Stimulated activated CD4-positive, alpha-beta T cell treated with anti-CD3 and anti-CD28 coated beads, Interleukin-12 subunit alpha, Interleukin-12 subunit beta, amount 100 ng/mL, for 48 hours (primary cell): Measurements from ENCODE around the gene MRPL4.
A peak's percentile ranks its signal among the peaks of the same experiment; 100 is the strongest.

Source experiments
- DNase-seq, 3 donors: peaks; one replicate each; pipeline ENCODE4 v3.0.0-alpha.2; 2020; ENCODE audit warnings: low read depth in 2 of 3, low spot score in 1 of 3

The MRPL4 gene

DNA sequence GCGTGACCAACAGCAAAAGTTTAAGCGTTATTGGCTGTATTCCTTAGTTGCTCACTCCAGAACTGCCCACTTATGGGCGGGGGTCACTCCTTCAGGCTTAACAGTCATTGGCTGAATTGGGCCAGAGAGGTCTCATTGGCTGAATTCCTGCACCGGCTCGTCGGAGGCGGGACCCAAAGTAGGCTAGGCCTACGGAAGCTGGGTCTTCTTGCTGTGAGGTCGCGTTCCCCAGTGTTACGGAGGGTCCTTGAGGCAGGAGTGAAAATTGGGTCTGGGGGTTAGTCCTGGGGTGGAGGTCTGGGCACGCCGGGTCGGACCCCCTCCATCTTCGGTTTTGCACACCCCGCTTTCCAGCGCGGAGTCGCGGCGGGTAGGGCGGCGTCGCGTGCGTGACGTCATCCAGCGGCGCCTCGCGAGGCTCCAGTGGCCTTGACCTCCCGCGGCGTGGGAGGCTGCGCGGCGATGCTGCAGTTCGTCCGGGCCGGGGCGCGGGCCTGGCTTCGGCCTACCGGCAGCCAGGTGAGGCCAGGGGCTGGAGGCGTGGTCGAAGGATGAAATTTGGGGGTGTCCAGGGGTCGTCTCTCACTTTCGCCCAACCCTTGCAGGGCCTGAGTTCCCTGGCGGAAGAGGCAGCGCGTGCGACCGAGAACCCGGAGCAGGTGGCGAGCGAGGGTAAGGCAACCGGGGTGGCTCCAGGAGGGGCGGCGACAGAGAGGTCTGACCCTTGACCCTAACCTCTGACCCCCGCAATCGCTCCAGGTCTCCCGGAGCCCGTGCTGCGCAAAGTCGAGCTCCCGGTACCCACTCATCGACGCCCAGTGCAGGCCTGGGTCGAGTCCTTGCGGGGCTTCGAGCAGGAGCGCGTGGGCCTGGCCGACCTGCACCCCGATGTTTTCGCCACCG, at the start of gene MRPL4:
Gene MRPL4 (plus strand): TSS at position 423 of the 903 bp plus-strand sequence. CDS start 40 bp downstream, at position 463.
- DNase-seq = peak; percentile 90 to 93 (median 93)

DNA sequence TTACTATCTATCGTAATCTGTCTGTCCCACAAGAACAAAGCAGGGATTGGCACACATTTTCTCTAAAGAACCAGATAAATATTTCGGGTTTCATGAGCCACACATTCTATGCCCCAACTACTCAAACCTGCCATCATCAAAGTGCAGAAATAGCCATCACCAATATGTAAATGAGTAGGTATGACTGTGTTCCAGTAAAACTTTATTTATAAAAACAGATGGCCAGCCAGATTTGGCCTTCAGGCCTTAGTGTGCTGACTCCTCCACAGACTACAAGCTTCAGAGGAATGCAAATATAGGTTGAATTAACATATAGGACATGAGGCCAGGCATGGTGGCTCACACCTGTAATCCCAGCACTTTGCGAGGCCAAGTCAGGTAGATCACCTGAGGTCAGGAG, 48.3 kb upstream of the MRPL4 start:
- DNase-seq = no peak

DNA sequence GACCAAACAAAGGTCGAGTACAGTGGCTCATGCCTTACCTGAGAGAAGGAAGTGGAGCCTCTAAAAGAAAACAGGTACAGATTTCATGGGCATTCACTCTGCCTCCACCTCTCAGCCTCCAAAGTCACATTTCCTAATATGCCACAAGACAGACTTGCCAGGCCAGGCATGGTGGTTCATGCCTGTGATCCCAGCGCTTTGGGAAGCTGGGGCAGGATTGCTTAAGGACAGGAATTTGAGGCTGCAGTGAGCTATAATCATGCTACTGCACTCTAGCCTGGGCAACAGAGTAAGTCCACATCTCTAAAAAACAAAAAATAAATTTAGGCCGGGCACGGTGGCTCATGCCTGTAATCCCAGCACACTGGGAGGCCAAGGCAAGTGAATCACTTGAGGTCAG, 46.4 kb upstream of the MRPL4 start:
- no peak for DNase-seq

DNA sequence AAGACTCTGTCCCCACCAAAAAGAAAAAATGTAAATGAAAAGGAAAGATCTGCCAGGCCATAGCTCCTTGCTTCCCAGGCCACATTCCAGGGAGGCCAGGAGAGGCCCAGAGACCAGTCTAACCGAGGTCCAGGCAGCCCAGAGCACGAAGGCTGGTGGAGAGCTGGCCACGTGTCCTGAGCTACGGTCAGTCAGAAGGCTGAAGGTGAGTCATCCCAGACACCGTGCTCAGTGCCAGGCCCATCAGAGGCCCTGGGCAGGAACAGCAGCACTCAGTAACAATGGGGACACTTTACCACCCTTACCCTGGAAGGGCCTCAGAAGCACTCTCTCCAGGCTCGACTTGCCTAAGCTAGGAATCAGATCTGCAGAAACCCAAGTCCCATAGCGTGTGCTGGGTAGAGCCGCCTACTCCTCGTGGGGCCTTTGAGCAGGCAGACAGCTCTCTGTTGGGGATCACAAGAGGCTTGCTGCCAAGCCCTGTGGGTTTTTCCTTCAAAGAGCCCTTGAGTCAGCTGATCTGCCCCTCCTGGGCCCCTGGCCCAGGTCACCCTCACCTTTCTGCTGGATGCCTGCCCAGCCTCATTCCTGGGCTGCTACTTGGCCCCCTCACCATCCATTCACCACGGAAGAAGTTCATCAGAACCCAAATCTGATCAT, 45.7 kb upstream of the MRPL4 start:
- no peak for DNase-seq

DNA sequence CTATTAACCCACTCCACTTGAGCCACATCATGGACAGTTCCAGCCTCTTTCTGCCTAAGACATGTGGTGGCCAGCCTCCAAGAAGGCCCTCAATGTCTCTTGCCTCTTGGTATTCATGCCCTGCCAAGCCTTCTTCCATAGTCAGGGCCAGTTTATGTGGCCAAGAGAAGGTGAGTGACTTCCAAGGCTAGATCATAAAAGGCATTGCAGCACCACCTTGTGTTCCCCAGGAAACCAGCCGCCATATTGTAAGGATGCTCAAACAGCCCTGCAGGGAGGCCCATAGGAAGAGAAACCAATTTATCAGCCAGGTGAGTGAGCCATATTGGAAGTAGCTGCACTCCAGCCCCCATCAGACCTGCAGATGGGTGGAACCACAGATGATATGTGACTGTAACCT, 45.0 kb upstream of the MRPL4 start:
- DNase-seq = no peak

DNA sequence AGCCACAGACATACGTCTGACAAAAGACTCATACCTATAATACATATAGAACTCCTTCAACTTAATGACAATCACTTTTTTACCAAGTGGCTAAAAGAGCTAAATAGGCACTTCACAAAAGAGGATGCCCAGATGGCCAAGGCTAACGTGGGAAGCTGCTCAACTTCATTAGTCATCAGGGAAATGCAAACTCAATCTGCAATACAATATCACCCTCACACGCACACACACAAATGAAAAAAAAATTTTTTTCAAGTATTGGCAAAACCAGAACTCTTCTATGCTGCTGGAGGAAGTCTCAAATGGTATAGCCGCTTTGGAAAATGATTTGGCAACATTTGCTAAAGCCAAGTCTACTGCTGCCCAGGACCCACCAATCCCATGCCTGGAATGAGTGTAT, 42.7 kb upstream of the MRPL4 start:
- DNase-seq = no peak

DNA sequence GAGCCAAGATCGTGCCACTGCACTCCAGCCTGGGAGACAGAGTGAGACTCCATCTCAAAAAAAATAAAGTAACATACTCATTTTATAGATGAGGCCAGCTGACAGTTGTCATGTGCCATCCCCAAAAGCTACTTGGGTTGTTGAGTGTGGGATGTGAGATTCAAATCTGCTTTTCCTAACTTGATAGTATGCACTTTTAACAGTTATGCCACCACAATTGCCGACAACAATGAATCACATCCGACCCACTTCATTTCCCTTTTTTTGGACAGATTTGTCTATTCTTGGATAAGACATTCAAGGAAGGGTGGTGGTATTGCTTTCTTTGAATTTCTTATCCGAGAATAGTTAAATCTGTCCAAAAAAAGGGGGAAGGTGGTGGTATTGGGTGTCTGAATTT, 41.0 kb upstream of the MRPL4 start:
- no peak for DNase-seq

DNA sequence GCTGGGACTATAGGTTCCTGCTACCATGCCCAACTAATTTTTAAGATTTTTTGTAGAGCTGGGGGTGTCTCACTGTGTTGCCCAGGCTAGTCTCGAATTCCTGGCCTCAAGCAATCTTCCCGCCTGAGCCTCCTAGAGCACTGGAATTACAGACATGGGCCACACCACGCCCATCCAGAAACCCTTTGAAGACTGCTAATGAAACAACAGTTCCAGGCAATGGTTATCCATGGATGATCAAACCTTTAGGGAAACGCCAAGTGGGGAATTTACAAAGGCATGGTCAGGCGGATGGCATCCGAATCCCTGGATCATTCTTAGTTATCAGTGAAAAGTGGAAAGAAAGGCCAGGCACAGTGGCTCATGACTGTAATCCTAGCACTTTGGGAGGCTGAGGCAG, 40.3 kb upstream of the MRPL4 start:
- DNase-seq = no peak

DNA sequence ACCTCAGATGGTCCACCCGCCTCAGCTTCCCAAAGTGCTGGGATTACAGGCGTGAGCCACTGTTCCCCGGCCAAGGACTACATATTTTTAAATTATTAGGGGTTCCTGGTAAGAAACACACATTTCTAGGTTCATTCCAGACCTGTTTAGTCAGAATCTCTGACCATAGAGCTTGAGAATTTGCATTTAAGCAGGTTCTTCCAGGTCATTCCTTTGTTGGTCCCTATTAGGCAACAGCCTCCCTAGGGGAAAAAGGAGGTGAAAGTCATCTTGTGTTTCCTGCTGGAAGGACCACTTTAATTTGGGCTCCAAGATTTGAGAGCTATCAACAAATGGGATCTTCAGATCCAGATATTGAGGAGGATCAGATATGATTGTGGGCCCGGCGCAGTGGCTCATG, 37.2 kb upstream of the MRPL4 start:
- DNase-seq = no peak

DNA sequence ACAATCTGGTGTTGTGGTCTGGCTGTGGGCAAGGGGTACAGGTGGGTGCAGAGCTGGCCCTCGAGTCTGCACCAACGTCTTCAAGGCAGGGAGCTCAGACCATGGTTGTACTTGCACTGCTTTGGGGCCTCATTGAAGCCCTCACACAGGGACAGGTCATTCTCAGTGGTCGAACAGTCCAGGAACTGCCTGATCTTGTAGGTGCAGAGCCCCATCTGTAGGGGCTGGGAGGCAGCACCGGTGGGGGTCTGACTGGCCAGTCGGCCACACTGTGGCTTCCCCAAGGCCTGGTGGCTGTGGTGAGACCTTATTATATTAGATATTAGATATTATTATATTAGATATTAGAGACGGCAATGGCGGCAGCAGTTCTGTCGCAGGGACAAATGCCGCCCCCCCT, 34.9 kb upstream of the MRPL4 start:
- no peak for DNase-seq

DNA sequence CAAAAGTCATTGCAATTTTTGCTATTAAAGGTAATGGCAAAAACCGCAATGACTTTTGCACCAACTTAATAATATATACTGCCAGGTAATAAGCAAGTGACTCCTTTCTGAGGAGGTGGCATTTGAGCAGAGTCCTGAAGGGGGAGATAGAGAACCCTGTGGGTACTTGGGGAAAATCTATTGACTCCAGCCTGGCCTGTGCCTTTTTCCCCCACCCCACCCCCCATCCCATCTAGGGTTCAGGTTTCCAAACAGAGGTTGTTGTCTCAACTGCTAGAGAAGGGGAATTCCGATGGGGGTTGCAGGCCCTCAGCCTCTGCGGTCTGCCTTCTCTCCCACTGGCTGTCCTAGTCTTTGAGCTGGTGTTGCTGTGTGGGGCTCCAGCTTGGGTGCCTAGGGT, 32.3 kb upstream of the MRPL4 start:
- peak in 2 of 3 donors; percentile 23 to 25 for DNase-seq

DNA sequence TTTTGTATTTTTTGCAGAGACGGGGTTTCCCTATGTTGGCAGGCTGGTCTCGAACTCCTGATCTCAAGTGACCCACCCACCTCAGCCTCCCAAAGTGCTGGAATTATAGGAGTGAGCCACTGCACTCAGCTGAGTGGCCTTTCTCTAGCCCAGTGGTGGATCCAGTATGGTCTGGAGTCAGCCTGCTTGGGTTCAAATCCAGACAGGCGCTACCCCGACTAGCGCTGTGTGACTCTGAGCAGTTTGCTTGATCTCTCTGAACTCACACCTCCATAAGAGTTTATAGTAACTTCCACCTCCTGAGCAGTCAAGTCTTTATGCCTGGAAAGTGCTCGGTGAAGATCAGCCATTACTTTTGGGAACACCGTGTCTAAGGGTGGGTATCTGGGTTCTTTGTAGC, 31.3 kb upstream of the MRPL4 start:
- DNase-seq = no peak

DNA sequence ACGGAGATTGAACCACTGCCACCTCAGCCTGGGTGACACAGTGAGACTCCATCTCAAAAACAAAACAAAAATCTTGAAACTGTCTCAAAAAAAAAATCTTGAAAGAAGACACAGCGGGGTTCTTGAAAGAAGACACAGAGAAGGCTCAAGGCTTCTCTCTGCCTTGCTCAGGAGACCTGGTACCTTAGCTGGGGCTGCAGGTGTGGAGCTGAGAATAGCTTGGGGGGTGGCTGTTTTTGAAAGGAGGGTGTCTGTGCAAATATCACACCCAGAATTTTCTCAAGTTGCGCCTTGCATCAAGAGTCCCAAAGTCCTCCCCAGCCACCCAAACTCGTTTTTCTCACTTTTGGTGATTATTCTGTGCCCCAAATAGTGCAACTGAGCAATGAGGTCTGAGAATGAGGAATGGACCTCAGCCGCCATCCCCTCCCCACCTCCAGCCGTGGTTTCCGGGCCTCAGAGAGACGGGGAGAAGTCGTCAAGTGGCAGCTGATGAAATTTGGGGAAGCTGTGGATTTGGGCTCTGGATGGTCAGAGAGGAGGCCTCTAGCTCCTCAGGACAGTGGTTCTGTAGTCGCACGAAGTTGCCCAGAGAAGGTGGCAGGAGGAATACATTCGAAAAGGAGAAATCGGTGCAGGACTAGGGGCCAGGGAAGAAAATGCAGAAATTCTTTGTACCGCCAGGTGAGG, 29.7 kb upstream of the MRPL4 start:
- DNase-seq = no peak

DNA sequence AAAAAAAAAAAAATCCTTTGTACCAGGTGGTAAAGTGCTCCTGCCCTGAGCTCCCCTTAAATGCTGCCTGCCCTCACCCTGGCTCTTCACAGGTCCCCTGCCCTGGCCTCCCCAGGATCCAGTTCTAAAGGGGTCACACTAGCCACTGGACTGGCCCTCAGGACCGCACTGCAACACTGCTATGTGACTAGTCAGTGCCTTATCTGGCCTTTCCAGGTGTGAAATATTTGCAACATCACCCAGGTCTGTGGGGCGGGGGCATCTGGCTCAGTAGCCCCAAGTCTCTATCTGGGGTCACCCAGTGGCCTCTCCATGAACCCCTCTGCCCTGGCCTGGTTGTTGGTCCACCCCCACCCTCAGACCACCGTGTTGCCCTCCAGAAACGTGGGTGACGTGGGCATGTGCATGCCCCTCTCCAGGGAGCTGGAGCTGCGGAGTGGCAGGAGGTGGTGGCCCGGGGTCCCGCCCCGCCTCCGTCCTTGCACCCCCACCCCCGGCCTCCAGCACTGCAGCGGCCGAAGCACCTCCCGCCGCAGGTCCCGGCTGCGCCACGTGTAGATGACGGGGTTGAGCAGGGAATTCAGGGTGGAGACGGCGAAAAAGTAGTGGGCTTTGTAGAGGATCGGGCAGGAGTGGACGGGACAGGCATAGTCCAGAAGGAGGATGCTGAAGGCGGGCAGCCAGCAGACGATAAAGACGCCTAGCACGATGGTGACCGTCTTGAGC, 28.4 kb upstream of the MRPL4 start:
- no peak for DNase-seq

DNA sequence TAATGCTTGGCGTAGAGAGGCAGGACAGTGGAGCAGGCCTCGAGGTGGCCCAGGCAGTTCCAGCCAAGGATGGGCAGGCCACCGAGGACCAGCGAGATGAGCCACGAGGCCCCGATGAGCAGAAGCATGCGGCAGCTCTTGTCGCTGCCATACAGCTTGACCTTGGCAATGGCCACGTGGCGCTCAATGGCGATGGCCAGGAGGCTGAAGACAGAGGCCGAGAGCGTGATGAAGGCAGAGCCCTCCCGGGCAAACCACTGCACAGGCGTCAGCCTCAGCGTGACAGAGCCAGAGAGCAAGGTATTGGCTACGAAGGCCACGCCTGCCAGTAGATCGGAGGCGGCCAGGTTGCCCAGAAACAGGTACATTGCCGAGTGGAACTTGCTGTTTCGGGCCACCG, 27.7 kb upstream of the MRPL4 start:
- no peak for DNase-seq

DNA sequence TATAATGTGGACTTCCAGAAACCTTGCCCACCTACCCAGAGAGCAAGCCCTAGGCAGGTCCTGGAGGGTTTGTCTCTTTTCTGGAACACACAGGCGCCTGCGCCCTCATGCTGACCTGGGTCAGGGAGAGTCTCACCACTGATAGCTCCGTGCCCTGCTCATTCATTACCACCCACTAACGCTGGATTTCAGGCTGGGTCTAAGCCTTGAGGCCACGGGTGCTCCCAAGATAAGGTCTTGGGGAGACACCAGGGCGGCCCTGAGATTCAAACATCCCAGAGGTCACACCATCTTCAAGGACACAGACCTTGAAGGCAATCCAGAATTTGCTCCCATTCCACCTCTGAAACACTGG, 26.0 kb upstream of the MRPL4 start:
- no peak for DNase-seq

DNA sequence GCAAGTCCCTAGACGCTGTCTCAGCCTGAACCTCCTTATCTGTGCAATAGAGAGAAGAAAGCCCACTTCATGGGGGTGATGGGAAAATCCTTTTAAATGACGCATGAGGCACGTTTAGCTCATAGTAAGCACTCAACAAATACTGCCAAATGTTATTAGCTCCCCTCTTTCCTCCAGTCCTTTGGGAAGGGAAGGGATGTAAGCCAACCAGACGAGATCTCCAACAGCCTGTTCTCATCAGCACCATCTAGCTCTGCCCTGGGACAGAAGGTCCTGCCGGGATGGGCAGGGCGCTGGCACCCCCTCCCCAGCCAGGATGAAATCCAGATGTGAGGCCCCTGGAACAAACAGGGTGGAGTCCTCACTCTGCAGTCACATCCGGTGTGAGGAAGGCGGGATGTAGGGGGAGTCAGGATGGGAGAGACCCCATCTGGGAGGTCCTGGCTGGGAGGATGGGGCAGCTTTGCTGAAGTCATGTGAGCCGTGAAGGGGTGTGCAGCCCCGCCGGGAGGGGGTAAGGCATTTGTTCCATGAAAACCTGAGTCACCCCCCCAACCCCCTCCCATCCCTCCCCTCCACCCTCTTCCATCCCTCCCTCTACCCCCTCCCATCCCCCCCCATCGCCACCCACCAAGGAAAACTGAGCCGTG, 25.5 kb upstream of the MRPL4 start:
- DNase-seq = no peak

DNA sequence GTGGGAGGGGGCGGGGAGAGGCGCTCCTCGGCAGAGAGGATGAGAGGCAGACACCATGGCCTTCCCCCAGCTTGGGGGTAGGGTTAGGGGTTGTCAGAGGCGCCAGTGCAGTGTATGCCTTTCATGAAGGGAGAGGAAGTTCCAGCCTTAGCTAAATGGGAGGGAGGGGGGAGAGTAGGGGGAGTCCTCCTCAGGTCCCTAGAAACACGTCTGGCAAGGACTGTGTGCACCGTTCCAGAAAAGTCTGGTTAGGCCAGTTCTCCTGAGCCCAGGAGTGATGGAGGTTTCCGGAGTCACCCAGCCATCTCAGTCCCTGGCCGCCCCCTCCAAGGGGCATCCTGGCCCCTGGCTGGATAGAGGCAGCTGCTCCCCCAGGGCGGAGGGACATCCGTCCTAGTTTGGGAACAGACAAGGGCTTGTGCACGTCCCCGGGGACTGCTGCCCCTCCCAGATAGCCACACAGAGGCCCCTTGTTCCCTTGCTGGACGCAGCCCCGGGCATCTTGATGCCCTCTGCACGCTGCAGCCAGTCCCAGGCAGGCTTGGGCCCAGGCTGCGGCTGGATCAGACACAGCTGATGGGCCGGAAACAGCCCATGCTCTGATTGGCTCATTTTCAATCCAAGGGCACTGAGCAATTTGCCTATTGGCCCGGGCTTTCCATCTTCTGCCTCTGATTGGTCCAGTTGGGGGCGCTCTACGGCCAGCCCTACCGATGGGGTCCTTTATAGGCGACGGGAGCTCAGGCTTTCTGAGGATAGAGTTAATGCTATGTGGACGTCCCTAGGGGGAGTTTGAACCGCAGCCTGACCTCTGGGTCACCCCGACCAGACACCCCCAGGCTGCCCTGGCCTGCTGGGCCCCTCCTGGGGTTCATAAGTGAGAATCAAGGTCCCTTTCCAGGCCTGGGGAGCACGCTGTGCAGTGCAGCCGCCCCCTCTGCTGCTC, 24.7 kb upstream of the MRPL4 start:
- DNase-seq = no peak

DNA sequence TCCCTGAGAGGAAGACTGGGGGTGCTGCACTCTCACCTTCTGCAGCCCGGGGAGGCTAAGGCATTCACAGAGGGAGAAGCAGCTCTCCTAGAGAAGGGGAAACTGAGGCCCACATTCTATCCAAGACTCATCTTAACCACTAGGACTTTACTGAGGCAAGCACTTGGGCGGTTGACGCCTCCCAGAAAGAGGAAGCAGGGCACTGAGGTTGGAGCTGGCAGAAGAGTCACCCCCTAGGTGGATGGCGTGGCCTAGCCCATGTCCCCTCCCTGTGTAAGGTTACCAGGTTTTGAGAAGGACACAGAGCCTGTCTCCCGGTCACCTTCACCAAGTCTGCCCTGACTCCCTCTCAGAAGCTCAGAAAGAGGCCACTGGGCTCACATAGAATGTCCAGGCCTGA, 23.6 kb upstream of the MRPL4 start:
- no peak for DNase-seq

DNA sequence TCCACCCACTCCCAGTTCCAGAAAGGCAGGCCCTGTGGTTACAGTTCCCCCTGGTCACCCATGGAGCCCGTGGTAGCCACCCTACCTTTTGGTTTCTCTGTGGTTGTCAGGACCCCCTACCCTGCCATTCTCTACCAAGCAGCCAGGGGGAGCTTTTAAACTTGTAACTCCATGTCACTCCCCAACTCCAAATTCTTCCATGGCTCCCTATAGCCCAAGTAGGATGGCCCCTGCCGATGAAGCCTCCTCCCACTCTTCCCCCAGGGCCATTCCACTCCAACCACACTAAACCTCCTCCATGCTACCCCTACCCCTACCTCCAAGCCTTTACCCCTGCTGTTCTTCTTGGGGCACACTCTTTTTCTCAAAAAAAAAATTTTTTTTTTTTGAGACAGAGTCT, 23.1 kb upstream of the MRPL4 start:
- DNase-seq = peak in 1 of 3 donors; percentile 41
